ENCODE measurements around the gene CFAP161. TPM values are rescaled to one million over a fixed set of nuclear protein-coding genes. Genes with fewer than 3 reads are reported as not detected.

CFAP161 gene
- polyA plus RNA-seq, 1 of the 3 experiments (the other 2 are of a cell fraction), result 0.03 TPM

DNA sequence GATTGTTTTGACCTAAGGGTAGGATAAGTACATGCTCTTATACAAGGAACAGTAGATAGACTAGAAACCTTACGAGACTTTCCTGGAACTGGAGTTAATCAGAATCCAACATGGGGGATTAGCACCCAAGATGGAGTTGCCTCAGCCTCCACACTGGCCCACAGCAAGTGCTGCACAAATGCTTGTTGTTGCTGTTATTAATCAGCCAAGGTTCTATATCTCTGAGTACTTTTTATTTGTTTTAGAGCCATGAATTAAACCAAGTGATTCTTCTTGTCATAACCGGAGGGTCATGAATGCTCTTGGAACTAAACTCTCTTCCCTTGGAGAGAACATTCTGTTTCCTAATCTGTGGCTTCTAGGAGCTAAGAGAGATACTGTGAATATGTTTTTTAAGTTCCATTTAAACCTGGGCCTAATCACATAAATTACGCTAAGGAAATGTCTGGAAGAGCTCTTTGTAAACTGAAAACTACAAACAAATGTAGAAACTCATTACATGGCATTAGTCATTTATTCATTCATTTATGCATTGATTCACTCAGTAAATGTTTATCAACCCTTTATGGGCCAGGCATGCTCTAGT is 56.9 kb downstream of the CFAP161 start:
- DNase-seq, result no peak
- POLR2A ChIA-PET, result no interaction called here

DNA sequence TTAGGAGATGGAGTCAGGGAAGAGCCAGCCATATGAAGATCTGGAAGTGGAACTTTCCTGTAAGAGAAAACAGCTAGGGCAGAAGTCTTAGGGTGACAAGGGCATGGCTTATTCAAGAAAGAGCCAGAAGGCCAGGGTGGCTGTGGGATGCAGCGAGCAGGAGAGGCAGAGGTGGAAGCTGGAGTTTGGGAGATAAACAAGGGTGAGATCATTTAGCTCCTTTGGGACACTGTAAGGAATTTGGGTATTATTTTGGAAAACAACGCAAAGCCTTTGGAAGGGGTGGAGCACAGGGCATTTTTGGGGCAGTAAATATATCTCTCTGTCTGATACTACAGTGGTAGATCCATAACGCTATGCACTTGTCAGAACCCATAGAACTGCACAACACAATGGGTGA is 57.6 kb downstream of the CFAP161 start:
- H3K27me3 ChIP-seq (ENCODE audit: insufficient read depth), result no peaks in the 10 kb centered on the region
- TF ChIP-seq, protein P1, sequence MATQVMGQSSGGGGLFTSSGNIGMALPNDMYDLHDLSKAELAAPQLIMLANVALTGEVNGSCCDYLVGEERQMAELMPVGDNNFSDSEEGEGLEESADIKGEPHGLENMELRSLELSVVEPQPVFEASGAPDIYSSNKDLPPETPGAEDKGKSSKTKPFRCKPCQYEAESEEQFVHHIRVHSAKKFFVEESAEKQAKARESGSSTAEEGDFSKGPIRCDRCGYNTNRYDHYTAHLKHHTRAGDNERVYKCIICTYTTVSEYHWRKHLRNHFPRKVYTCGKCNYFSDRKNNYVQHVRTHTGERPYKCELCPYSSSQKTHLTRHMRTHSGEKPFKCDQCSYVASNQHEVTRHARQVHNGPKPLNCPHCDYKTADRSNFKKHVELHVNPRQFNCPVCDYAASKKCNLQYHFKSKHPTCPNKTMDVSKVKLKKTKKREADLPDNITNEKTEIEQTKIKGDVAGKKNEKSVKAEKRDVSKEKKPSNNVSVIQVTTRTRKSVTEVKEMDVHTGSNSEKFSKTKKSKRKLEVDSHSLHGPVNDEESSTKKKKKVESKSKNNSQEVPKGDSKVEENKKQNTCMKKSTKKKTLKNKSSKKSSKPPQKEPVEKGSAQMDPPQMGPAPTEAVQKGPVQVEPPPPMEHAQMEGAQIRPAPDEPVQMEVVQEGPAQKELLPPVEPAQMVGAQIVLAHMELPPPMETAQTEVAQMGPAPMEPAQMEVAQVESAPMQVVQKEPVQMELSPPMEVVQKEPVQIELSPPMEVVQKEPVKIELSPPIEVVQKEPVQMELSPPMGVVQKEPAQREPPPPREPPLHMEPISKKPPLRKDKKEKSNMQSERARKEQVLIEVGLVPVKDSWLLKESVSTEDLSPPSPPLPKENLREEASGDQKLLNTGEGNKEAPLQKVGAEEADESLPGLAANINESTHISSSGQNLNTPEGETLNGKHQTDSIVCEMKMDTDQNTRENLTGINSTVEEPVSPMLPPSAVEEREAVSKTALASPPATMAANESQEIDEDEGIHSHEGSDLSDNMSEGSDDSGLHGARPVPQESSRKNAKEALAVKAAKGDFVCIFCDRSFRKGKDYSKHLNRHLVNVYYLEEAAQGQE (IDR thresholded peaks at IDR 0.05; ENCODE audit: low read depth, low read length), result no peak
- TF ChIP-seq MXI1 (IDR thresholded peaks at IDR 0.05; ENCODE audit: low read depth, low read length), result no peak
- TF ChIP-seq, protein P2, sequence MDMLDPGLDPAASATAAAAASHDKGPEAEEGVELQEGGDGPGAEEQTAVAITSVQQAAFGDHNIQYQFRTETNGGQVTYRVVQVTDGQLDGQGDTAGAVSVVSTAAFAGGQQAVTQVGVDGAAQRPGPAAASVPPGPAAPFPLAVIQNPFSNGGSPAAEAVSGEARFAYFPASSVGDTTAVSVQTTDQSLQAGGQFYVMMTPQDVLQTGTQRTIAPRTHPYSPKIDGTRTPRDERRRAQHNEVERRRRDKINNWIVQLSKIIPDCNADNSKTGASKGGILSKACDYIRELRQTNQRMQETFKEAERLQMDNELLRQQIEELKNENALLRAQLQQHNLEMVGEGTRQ (IDR thresholded peaks at IDR 0.05; ENCODE audit: borderline replicate concordance, low read depth, low read length), result no peak
- TF ChIP-seq, protein P3, sequence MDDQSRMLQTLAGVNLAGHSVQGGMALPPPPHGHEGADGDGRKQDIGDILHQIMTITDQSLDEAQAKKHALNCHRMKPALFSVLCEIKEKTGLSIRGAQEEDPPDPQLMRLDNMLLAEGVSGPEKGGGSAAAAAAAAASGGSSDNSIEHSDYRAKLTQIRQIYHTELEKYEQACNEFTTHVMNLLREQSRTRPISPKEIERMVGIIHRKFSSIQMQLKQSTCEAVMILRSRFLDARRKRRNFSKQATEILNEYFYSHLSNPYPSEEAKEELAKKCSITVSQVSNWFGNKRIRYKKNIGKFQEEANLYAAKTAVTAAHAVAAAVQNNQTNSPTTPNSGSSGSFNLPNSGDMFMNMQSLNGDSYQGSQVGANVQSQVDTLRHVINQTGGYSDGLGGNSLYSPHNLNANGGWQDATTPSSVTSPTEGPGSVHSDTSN (IDR thresholded peaks at IDR 0.05), result no peak
- no peak for TF ChIP-seq RCOR1 (IDR thresholded peaks at IDR 0.05; ENCODE audit: low read length)
- TF ChIP-seq FOSL2 (IDR thresholded peaks at IDR 0.05; ENCODE audit: borderline replicate concordance, low read depth), result no peak
- TF ChIP-seq, protein P4, sequence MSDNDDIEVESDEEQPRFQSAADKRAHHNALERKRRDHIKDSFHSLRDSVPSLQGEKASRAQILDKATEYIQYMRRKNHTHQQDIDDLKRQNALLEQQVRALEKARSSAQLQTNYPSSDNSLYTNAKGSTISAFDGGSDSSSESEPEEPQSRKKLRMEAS (IDR thresholded peaks at IDR 0.05; ENCODE audit: low read depth), result no peak
- no peak for TF ChIP-seq JUND (IDR thresholded peaks at IDR 0.05)
- TF ChIP-seq MEF2A (IDR thresholded peaks at IDR 0.05; ENCODE audit: borderline replicate concordance, low read depth), result no peak
- no peak for TF ChIP-seq RAD21 (IDR thresholded peaks at IDR 0.05; ENCODE audit: low read length)
- DNase-seq, result no peak
- no peaks in the 10 kb centered on the region for H3K79me2 ChIP-seq (ENCODE audit: insufficient read depth)
- H3K36me3 ChIP-seq (replicated peaks in 1 of 2; ENCODE audit: control insufficient read depth in 1 of 2, insufficient read depth in 2 of 2, low read length in 1 of 2), result no peaks in the 10 kb centered on the region
- no peaks in the 10 kb centered on the region for H3K9me2 ChIP-seq
- WGBS (ENCODE audit: low lambda C conversion rate), result 39% methylated on average over 3 of the region's 3 CpGs
- no peaks in the 10 kb centered on the region for H4K20me1 ChIP-seq (ENCODE audit: insufficient read depth)
- no peaks in the 10 kb centered on the region for H3F3A ChIP-seq (replicated peaks; ENCODE audit: insufficient read depth)
- H3K4me2 ChIP-seq, result no peak overlapping the region
- H3K27ac ChIP-seq (ENCODE audit: low read depth in 2 of 2, low read length in 1 of 2), result no peak overlapping the region
- ChIA-PET POLR2A (no interaction called here), CTCF (interaction anchor here (1.2 to 1.6 kb wide), 2 partner anchors 74 to 84 kb away, joined by 3 to 10 read pairs; no protein-coding TSS in a partner anchor)
- H3K4me1 ChIP-seq (ENCODE audit: control insufficient read depth in 1 of 2, insufficient read depth in 2 of 2, low read depth in 1 of 2, low read length in 1 of 2), result no peaks in the 10 kb centered on the region
- H2AFZ ChIP-seq (ENCODE audit: low read depth), result no peak overlapping the region
- no peak overlapping the region for H3K9ac ChIP-seq
- no peak overlapping the region for H3K4me3 ChIP-seq (ENCODE audit: low read depth in 2 of 2, low read length in 1 of 2)
- H3K9me3 ChIP-seq, result no peaks in the 10 kb centered on the region

More for the DNA sequence above, 56.9 kb downstream of the CFAP161 start:
- no peaks in the 10 kb centered on the region for H3K4me1 ChIP-seq (ENCODE audit: control insufficient read depth in 1 of 2, insufficient read depth in 2 of 2, low read depth in 1 of 2, low read length in 1 of 2)
- 61% methylated on average over 3 of the region's 3 CpGs for whole genome bisulfite sequencing (ENCODE audit: low lambda C conversion rate)
- no peaks in the 10 kb centered on the region for H3K79me2 ChIP-seq (ENCODE audit: insufficient read depth)
- no peak overlapping the region for H3K9ac ChIP-seq
- TF ChIP-seq RCOR1 (IDR thresholded peaks at IDR 0.05; ENCODE audit: low read length) (no peak), FOSL2 (IDR thresholded peaks at IDR 0.05; ENCODE audit: borderline replicate concordance, low read depth) (no peak), RFX5 (IDR thresholded peaks at IDR 0.05; ENCODE audit: low read length) (no peak), NFIC (IDR thresholded peaks at IDR 0.05; ENCODE audit: borderline replicate concordance) (no peak), GATA2 (CRISPR knock-in tag; IDR thresholded peaks at IDR 0.05) (no peak), FOXJ3 (CRISPR knock-in tag; IDR thresholded peaks at IDR 0.05) (no peak), EP300 (IDR thresholded peaks at IDR 0.05; ENCODE audit: borderline replicate concordance in 1 of 2, low read depth in 1 of 2, low read length in 1 of 2) (no peak)
- TF ChIP-seq, protein P1 (IDR thresholded peaks at IDR 0.05; ENCODE audit: low read depth, low read length), result no peak
- TF ChIP-seq, protein P4 (IDR thresholded peaks at IDR 0.05; ENCODE audit: low read depth), result no peak
- no peaks in the 10 kb centered on the region for H3K9me2 ChIP-seq
- H3K4me2 ChIP-seq, result no peak overlapping the region
- H3K27ac ChIP-seq (ENCODE audit: low read depth in 2 of 2, low read length in 1 of 2), result no peak overlapping the region
- CTCF ChIA-PET, result interaction anchor here (1.2 to 1.6 kb wide), 2 partner anchors 18 to 75 kb away, joined by 4 to 10 read pairs; no protein-coding TSS in a partner anchor
- no peak overlapping the region for H3K4me3 ChIP-seq (ENCODE audit: low read depth in 2 of 2, low read length in 1 of 2)
- no peaks in the 10 kb centered on the region for H4K20me1 ChIP-seq (ENCODE audit: insufficient read depth)
- no peaks in the 10 kb centered on the region for H3K9me3 ChIP-seq
- H3K27me3 ChIP-seq (ENCODE audit: insufficient read depth), result no peaks in the 10 kb centered on the region
- no peak overlapping the region for H2AFZ ChIP-seq (ENCODE audit: low read depth)
- H3F3A ChIP-seq (replicated peaks; ENCODE audit: insufficient read depth), result no peaks in the 10 kb centered on the region
- no peaks in the 10 kb centered on the region for H3K36me3 ChIP-seq (replicated peaks in 1 of 2; ENCODE audit: control insufficient read depth in 1 of 2, insufficient read depth in 2 of 2, low read length in 1 of 2)

Measured in SK-N-SH (cell line).